Upper lobe of left lung (tissue), 6 donors: ENCODE measurements around the gene RBM18. TPM values are rescaled to one million over a fixed set of nuclear protein-coding genes. Genes with fewer than 3 reads are reported as not detected.

ENCODE experiments used
- ATAC-seq, 2 donors: fragments of 200-7000 bp; cut with Tn5 transposase; one replicate each; pipeline ENCODE4 v1.9.1; 2022; ENCODE audit warnings: mild to moderate bottlenecking in 2 of 2, moderate library complexity in 2 of 2; ENCODE audit not compliant: low FRiP score in 2 of 2
- DNase-seq, 2 donors: peaks; one replicate each; pipeline ENCODE4 v3.0.0-alpha.2; 2019 to 2020
- H3K27ac ChIP-seq, 4 donors: fragments of 200-600 bp; sonication (generic); one replicate each; pipeline ENCODE4 v1.5.1; 2016 to 2019
- H3K27me3 ChIP-seq, 4 donors: fragments of 200-600 bp; sonication (generic); one replicate each; pipeline ENCODE4 v1.5.1; 2017 to 2019
- H3K36me3 ChIP-seq, 4 donors: fragments of 200-600 bp; sonication (generic); one replicate each; pipeline ENCODE4 v1.5.1; 2016 to 2019
- H3K4me1 ChIP-seq, 4 donors: fragments of 200-600 bp; sonication (generic); one replicate each; pipeline ENCODE4 v1.5.1; 2018 to 2019
- H3K4me3 ChIP-seq, 4 donors: fragments of 200-600 bp; sonication (generic); one replicate each; pipeline ENCODE4 v1.5.1; 2017 to 2019; ENCODE audit warnings: mild to moderate bottlenecking in 2 of 4, moderate library complexity in 1 of 4
- H3K9me3 ChIP-seq, 4 donors: fragments of 200-600 bp; sonication (generic); one replicate each; pipeline ENCODE4 v1.5.1; 2018 to 2019
- EP300 ChIP-seq, 4 donors: sonication (generic); formaldehyde crosslinking; IDR thresholded peaks; one replicate each; pipeline ENCODE4 v1.5.1; 2017; ENCODE audit warnings: antibody characterized with exemption in 4 of 4, control low read depth in 2 of 4
- POLR2A ChIP-seq, 4 donors: fragments of 450-650 bp; IDR thresholded peaks; one replicate each; pipeline ENCODE4 v1.5.1; 2016 to 2017; ENCODE audit warnings: antibody characterized with exemption in 4 of 4, mild to moderate bottlenecking in 2 of 4
- POLR2AphosphoS5 ChIP-seq, 2 donors: sonication (generic); formaldehyde crosslinking; IDR thresholded peaks; one replicate each; pipeline ENCODE4 v1.5.1; 2017; ENCODE audit warnings: antibody characterized with exemption in 2 of 2
- WGBS, 2 donors: methylation state at CpG; one replicate each; pipeline ENCODE4 v1.1.5; 2017 to 2018; 5-methylcytosine and 5-hydroxymethylcytosine counted together
- total RNA-seq, 6 donors: library from RNA; depleted of rRNA in 4 of 6; stranded (reverse); fragments of >200 nt in 4 of 6; gene quantifications; one replicate each; pipeline versions ENCODE4 v1.1.0 to v1.2.1, GENCODE V29; 2016 to 2021
- TF ChIP-seq, protein P1 (sequence below), 6 experiments: fragments of 450-650 bp in 4 of 6; fragments of 200-600 bp in 2 of 6; sonication (generic) in 2 of 6; IDR thresholded peaks; one replicate each; pipeline ENCODE4 v1.5.1; 2016 to 2019; ENCODE audit warnings: antibody characterized with exemption in 6 of 6
- donor health status: DM: no; HTN: no; CAD: no; lungs with moderate emphysema.
- donor health status: DM: no; HTN: yes; CAD: no; lungs with severe emphysema.

RBM18 gene
- total RNA-seq, 6 donors from 2014 or later, result 3.0 to 19.9 (median 11.8) TPM

DNA sequence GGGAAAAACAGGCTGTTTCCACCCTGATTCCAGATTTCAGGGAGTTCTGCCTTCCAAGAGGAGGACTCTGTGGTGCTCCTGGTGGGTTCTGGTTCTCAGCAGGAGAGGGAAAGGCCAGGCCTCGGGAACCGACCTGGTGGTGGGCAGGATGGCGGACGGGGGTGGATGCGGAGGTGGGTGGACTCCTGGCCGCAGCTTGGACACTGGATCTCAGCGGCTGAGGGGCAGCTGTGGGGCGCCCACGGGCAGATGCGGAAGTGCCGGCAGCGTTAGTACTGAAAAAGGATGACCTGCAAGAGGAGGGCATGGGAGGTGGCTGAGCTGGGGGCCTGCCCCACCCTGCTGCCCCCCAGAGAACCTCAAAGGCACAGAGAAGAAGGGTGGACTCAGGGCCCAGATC, 60.1 kb downstream of the RBM18 start:
- Histone ChIP-seq H3K27ac (no peak overlapping the region), H3K4me3 (no peak overlapping the region), H3K27me3 (no peaks in the 10 kb centered on the region), H3K36me3 (no peaks in the 10 kb centered on the region), H3K4me1 (no peaks in the 10 kb centered on the region), H3K9me3 (no peaks in the 10 kb centered on the region)
- WGBS, 2 donors, result 91 to 92% methylated on average over 12 of the region's 12 CpGs
- peak in 1 of 2 donors; percentile 72 for DNase-seq
- TF ChIP-seq, protein P1, sequence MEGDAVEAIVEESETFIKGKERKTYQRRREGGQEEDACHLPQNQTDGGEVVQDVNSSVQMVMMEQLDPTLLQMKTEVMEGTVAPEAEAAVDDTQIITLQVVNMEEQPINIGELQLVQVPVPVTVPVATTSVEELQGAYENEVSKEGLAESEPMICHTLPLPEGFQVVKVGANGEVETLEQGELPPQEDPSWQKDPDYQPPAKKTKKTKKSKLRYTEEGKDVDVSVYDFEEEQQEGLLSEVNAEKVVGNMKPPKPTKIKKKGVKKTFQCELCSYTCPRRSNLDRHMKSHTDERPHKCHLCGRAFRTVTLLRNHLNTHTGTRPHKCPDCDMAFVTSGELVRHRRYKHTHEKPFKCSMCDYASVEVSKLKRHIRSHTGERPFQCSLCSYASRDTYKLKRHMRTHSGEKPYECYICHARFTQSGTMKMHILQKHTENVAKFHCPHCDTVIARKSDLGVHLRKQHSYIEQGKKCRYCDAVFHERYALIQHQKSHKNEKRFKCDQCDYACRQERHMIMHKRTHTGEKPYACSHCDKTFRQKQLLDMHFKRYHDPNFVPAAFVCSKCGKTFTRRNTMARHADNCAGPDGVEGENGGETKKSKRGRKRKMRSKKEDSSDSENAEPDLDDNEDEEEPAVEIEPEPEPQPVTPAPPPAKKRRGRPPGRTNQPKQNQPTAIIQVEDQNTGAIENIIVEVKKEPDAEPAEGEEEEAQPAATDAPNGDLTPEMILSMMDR (IDR thresholded peaks at IDR 0.05), result no peak
- TF ChIP-seq EP300 (IDR thresholded peaks at IDR 0.05), result no peak
- no peak for TF ChIP-seq POLR2A (IDR thresholded peaks at IDR 0.05)
- TF ChIP-seq POLR2AphosphoS5 (IDR thresholded peaks at IDR 0.05), result no peak
- ATAC-seq, result no peak

DNA sequence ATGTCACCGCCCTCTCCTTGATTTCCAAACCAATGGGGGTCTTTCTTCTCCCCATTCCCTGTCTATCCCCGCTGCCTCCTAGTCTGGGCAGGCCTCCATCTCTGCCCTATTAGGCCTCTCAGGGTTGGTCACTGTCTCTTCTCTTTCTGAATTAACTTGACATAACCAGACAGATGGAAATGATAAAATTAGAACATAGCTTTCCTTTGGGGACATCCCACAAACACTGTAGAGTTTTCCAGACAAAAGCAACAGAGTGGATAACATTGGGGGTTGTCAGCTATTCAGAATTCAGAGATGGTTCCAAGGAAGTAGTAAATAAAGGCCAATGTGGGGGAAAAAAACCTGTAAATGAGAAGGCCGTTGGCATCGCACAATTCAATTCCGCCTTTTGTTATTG, 60.6 kb downstream of the RBM18 start:
- TF ChIP-seq POLR2AphosphoS5 (IDR thresholded peaks at IDR 0.05), result no peak
- TF ChIP-seq EP300 (IDR thresholded peaks at IDR 0.05), result no peak
- TF ChIP-seq, protein P1 (IDR thresholded peaks at IDR 0.05), result no peak
- no peak for TF ChIP-seq POLR2A (IDR thresholded peaks at IDR 0.05)
- H3K27ac ChIP-seq, result no peak overlapping the region
- no peaks in the 10 kb centered on the region for H3K36me3 ChIP-seq
- DNase-seq (no peak), ATAC-seq (no peak)
- H3K27me3 ChIP-seq, result no peaks in the 10 kb centered on the region
- no peaks in the 10 kb centered on the region for H3K9me3 ChIP-seq
- WGBS, 2 donors, result 90 to 95% methylated on average over 5 of the region's 5 CpGs
- H3K4me1 ChIP-seq, result no peaks in the 10 kb centered on the region
- H3K4me3 ChIP-seq, result no peak overlapping the region

DNA sequence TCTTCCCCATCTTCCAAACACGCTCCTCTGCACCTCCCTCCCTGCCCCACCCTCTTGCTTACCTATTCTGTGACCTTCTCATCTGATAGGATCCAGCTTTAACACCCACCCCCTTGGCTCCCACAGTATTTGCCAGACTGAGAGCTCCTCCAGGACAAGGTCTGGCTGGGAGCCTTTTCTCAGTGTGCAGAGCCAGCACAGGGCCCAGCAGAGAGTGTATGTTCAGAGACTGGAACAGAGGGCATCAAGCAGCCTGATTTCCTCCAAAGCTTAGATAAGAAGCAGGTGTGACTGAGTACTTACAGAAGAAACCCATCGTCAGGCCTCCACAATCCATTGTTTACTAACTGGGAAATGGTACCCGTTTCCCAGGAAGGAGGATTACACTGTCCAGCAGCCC, 62.5 kb downstream of the RBM18 start:
- no peaks in the 10 kb centered on the region for H3K9me3 ChIP-seq
- TF ChIP-seq POLR2AphosphoS5 (IDR thresholded peaks at IDR 0.05), result no peak
- no peak for TF ChIP-seq EP300 (IDR thresholded peaks at IDR 0.05)
- TF ChIP-seq, protein P1 (IDR thresholded peaks at IDR 0.05), result no peak
- no peak for TF ChIP-seq POLR2A (IDR thresholded peaks at IDR 0.05)
- H3K4me3 ChIP-seq, result no peak overlapping the region
- H3K4me1 ChIP-seq, result no peaks in the 10 kb centered on the region
- 78 to 82% methylated on average over 3 of the region's 3 CpGs for WGBS, 2 donors
- no peaks in the 10 kb centered on the region for H3K36me3 ChIP-seq
- no peak overlapping the region for H3K27ac ChIP-seq
- ATAC-seq, result no peak
- H3K27me3 ChIP-seq, result no peaks in the 10 kb centered on the region
- no peak for DNase-seq

DNA sequence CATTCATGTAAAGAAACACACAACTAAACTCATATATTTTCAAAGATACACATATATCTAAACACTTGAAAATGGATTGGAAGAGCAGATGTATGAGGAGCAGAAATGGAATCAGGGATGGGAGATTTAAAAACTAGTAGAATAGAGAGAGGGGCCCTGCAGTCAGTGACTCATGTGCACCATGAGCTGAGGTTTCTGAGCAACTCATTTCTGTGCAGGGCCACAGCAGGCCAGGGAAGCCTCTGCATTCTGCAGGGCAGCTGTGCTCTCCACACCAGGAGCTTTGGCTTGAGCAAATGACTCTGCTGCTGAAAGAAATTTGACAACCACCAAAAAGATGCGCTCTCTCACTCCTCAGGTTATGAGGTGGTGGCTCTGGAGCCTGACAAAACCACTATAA, 63.0 kb downstream of the RBM18 start:
- Histone ChIP-seq H3K9me3 (no peaks in the 10 kb centered on the region), H3K27me3 (no peaks in the 10 kb centered on the region), H3K36me3 (no peaks in the 10 kb centered on the region), H3K4me3 (no peak overlapping the region), H3K27ac (no peak overlapping the region), H3K4me1 (no peaks in the 10 kb centered on the region)
- TF ChIP-seq, protein P1 (IDR thresholded peaks at IDR 0.05), result no peak
- no peak for TF ChIP-seq POLR2AphosphoS5 (IDR thresholded peaks at IDR 0.05)
- TF ChIP-seq EP300 (IDR thresholded peaks at IDR 0.05), result no peak
- no peak for TF ChIP-seq POLR2A (IDR thresholded peaks at IDR 0.05)
- DNase-seq (no peak), ATAC-seq (no peak)
- WGBS, 2 donors, result 92 to 100% methylated on average over 1 of the region's 1 CpG

DNA sequence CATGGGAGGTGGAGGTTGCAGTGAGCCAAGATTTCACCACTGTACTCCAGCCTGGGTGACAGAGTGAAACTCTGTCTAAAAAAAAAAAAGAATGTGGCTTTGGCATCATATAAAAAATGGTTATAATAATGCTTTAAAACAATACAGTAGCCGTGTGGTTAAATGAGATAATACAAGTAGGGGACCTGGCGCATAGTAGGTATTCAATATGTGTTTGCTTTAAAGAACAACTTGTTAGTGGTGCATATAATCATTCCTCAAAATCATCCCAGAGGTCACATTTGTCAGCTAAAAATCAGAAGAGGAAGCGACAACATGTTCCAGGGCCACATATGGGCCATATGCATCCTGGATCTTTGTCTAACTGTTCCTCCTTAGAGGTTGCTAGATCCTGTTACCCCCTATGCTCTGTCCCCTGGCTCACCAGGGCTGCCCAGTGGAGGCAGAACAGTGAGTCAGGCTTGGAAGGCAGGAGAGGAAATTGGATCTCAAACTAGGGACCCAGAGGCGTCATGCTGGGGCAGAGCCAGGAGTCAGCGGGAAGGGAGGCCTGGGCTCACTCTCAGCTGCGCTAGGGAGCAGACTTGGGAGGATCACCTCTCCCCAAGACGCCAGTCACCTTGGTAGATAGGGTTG, 63.6 kb downstream of the RBM18 start:
- no peaks in the 10 kb centered on the region for H3K36me3 ChIP-seq
- no peak overlapping the region for H3K27ac ChIP-seq
- TF ChIP-seq EP300 (IDR thresholded peaks at IDR 0.05) (no peak), POLR2AphosphoS5 (IDR thresholded peaks at IDR 0.05) (no peak), POLR2A (IDR thresholded peaks at IDR 0.05) (no peak)
- TF ChIP-seq, protein P1 (IDR thresholded peaks at IDR 0.05), result no peak
- WGBS, 2 donors, result 80 to 87% methylated on average over 7 of the region's 7 CpGs
- ATAC-seq, result peak in 1 of 2 donors; percentile 48
- H3K27me3 ChIP-seq, result no peaks in the 10 kb centered on the region
- no peak for DNase-seq
- H3K4me3 ChIP-seq, result no peak overlapping the region
- no peaks in the 10 kb centered on the region for H3K4me1 ChIP-seq
- no peaks in the 10 kb centered on the region for H3K9me3 ChIP-seq
